GM12878 (cell line): ENCODE results near the gene PACS2. TPM values are rescaled to one million over a fixed set of nuclear protein-coding genes. Genes with fewer than 3 reads are reported as not detected.

Experiments
- ATAC-seq: fragments of 200-7000 bp; cut with Tn5 transposase; 3 replicates; pipeline ENCODE4 v1.9.1; 2020; ENCODE audit warnings: mild to moderate bottlenecking, moderate library complexity
- BruUV-seq: library from RNA; stranded (reverse); fragments of 400-500 nt; replicated peaks from 2 replicates; lab custom pipeline; 2021; lab: Mats Ljungman, UMichigan
- CTCF ChIA-PET: fragments of 300-600 bp; sonication (Branson Sonifier 250); formaldehyde crosslinking; extraction: SDS; loops from one replicate; lab custom pipeline; 2021; ENCODE audit warnings: inconsistent platforms; lab: Yijun Ruan, JAX
- POLR2A ChIA-PET: fragments of 350-600 bp; formaldehyde crosslinking; extraction: SDS; loops from one replicate; lab custom pipeline; 2021; ENCODE audit warnings: inconsistent platforms; lab: Charles Lee
- RAD21 ChIA-PET: fragments of 300-600 bp; sonication (Branson Sonifier 250); formaldehyde crosslinking; loops from one replicate; lab custom pipeline; 2023; ENCODE audit warnings: antibody characterized with exemption; ENCODE audit not compliant: unreplicated experiment; lab: Charles Lee
- SMC1A ChIA-PET: fragments of 300-600 bp; sonication (Branson Sonifier 250); formaldehyde crosslinking; loops from one replicate; lab custom pipeline; 2023; ENCODE audit not compliant: unreplicated experiment, uncharacterized antibody; lab: Charles Lee
- DNase-seq: peaks from one replicate; pipeline ENCODE4 v3.0.0-alpha.2; 2011; ENCODE audit warnings: low read depth, low spot score
- FAIRE-seq: peaks from 3 replicates; lab custom pipeline; 2011; peaks lifted over from hg19 to GRCh38; lab: Jason Lieb, UNC
- H2AFZ ChIP-seq: 2 replicates; pipeline ENCODE4 v1.6.0; 2011; ENCODE audit warnings: low read depth, low read length, control low read depth; ENCODE audit not compliant: control insufficient read depth
- H3K27ac ChIP-seq: 2 replicates; pipeline ENCODE4 v1.5.1; 2011; ENCODE audit warnings: control low read depth; ENCODE audit not compliant: control insufficient read depth, insufficient read depth
- H3K27me3 ChIP-seq, 2 experiments: replicated peaks in 1 of 2; 2 replicates each; pipeline versions ENCODE4 v1.6.0 to v1.6.1; 2011; ENCODE audit warnings: low read length in 1 of 2; ENCODE audit not compliant: control insufficient read depth in 2 of 2, insufficient read depth in 2 of 2
- H3K36me3 ChIP-seq, 2 experiments: 2 replicates each; pipeline ENCODE4 v1.5.1; 2011; ENCODE audit warnings: low read length in 1 of 2; ENCODE audit not compliant: control insufficient read depth in 2 of 2, insufficient read depth in 2 of 2
- H3K4me1 ChIP-seq: 2 replicates; pipeline ENCODE4 v1.6.1; 2011; ENCODE audit warnings: mild to moderate bottlenecking, low read length, moderate library complexity, mixed read lengths; ENCODE audit not compliant: control insufficient read depth, insufficient read depth
- H3K4me2 ChIP-seq: 2 replicates; pipeline ENCODE4 v1.6.0; 2011; ENCODE audit warnings: control low read depth; ENCODE audit not compliant: control insufficient read depth, insufficient read depth
- H3K4me3 ChIP-seq: fragments of 200-600 bp; sonication (generic); 2 replicates; pipeline ENCODE4 v1.5.1; 2016
- H3K79me2 ChIP-seq: 2 replicates; pipeline ENCODE4 v1.6.0; 2011; ENCODE audit warnings: low read length; ENCODE audit not compliant: control insufficient read depth, insufficient read depth
- H3K9ac ChIP-seq: 2 replicates; pipeline ENCODE4 v1.8.0; 2011; ENCODE audit warnings: low read length, control low read depth, mixed read lengths; ENCODE audit not compliant: control insufficient read depth, insufficient read depth
- H3K9me3 ChIP-seq: replicated peaks from 3 replicates; pipeline ENCODE4 v1.5.1; 2011; ENCODE audit warnings: mild to moderate bottlenecking, low read length; ENCODE audit not compliant: control insufficient read depth, insufficient read depth
- H4K20me1 ChIP-seq: 2 replicates; pipeline ENCODE4 v1.6.0; 2011; ENCODE audit not compliant: control insufficient read depth, insufficient read depth
- BMI1 ChIP-seq: fragments of 450-650 bp; IDR thresholded peaks from 2 replicates; pipeline ENCODE4 v1.6.1; 2016; ENCODE audit warnings: mild to moderate bottlenecking, moderate library complexity, borderline replicate concordance
- NRF1 ChIP-seq: conservative IDR thresholded peaks from 2 replicates; pipeline ENCODE4 v1.6.1; 2011; ENCODE audit warnings: mild to moderate bottlenecking, low read depth, low read length, improper control_type of control experiment
- PAX8 ChIP-seq: fragments of 450-650 bp; IDR thresholded peaks from 2 replicates; pipeline ENCODE4 v1.6.1; 2017; ENCODE audit warnings: mild to moderate bottlenecking, moderate library complexity
- POU2F2 ChIP-seq: IDR thresholded peaks from 3 replicates; pipeline ENCODE4 v1.6.1; 2011; ENCODE audit warnings: low read depth, mild to moderate bottlenecking, low read length, borderline replicate concordance
- YBX1 ChIP-seq: fragments of 450-650 bp; IDR thresholded peaks from 2 replicates; pipeline ENCODE4 v1.6.1; 2016; ENCODE audit warnings: antibody characterized with exemption
- ZNF622 ChIP-seq: fragments of 450-650 bp; IDR thresholded peaks from 2 replicates; pipeline ENCODE4 v1.6.1; 2017; ENCODE audit warnings: mild to moderate bottlenecking, inconsistent platforms
- WGBS: methylation state at CpG from one replicate; pipeline ENCODE4 v1.1.6; 2016; ENCODE audit warnings: low lambda C conversion rate; ENCODE audit not compliant: insufficient replicate concordance, insufficient coverage; ENCODE audit errors: missing lambda C conversion rate; 5-methylcytosine and 5-hydroxymethylcytosine counted together
- in situ Hi-C: fragments of 300-500 bp; cut with MboI; formaldehyde crosslinking; loops from 9 replicates; pipeline ENCODE4 v1.14.3; 2018; ENCODE audit warnings: mixed read lengths
- intact Hi-C: fragments of 100-400 bp; cut with micrococcal nuclease; formaldehyde crosslinking; loops from one replicate; pipeline ENCODE4 v1.14.2; 2022; ENCODE audit not compliant: unreplicated experiment
- polyA plus RNA-seq, 11 experiments: library from polyadenylated mRNA; depleted of rRNA in 4 of 11; unstranded in 6 of 11; stranded (reverse) in 5 of 11; fragments of >200 nt; fragmentation: Nextera tagmentation in 4 of 11; fragmentation: Illumina TruSeq in 1 of 11; extraction: Ambion mirVana in 4 of 11; extraction: Trizol in 1 of 11; gene quantifications; 1 replicate in 1 of 11; 2 replicates in 10 of 11; pipeline versions ENCODE4 v1.2.1 to v1.2.3, GENCODE V29; 2011 to 2016; ENCODE audit warnings: inconsistent platforms in 2 of 11, missing spikeins in 2 of 11, low read depth in 1 of 11
- total RNA-seq, 4 experiments: library from RNA; depleted of rRNA in 3 of 4; stranded (reverse); fragments of >200 nt in 3 of 4; fragmentation: Illumina TruSeq in 1 of 4; extraction: Trizol in 1 of 4; gene quantifications; 2 replicates each; pipeline versions ENCODE4 v1.2.1 to v1.2.3, GENCODE V29; 2013 to 2021
- TF ChIP-seq, protein P1 (sequence below): fragments of 450-650 bp; IDR thresholded peaks from 2 replicates; pipeline ENCODE4 v1.6.1; 2014; ENCODE audit warnings: mild to moderate bottlenecking
- TF ChIP-seq, protein P2 (sequence below): fragments of 450-650 bp; IDR thresholded peaks from 2 replicates; pipeline ENCODE4 v1.6.1; 2017; ENCODE audit warnings: borderline replicate concordance
- TF ChIP-seq, protein P3 (sequence below): fragments of 450-650 bp; IDR thresholded peaks from 2 replicates; pipeline ENCODE4 v1.6.1; 2017; ENCODE audit warnings: mild to moderate bottlenecking, moderate library complexity
- TF ChIP-seq, protein P4 (sequence below): fragments of 450-650 bp; IDR thresholded peaks from 2 replicates; pipeline ENCODE4 v1.6.1; 2018; ENCODE audit warnings: borderline replicate concordance, mild to moderate bottlenecking; ENCODE audit not compliant: partially characterized antibody

PACS2 gene
- total and polyA plus RNA-seq, 10 of the 15 experiments (the other 5 are each of a cell fraction or from before 2014, with no cell fraction given): 0.21 to 37.3 (median 9.4) TPM

DNA sequence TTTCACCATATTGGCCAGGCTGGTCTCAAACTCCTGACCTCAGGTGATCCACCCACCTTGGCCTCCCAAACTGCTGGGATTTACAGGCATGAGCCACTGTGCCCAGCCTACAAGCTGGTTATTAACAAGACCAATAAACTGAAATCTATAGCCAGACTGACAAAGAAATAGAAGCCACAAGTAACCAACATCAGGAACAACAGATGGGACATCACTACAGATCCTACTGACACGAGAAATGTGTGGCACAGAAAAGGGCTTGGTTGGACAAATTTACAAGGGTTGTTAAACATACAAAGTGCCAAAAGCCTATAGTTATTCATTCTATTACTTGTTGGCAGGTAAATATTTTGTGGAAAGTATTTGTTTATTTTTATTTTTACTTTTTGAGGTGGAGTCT, 116.7 kb downstream of the PACS2 start:
- Histone ChIP-seq H3K27ac (no peak overlapping the region), H3K4me3 (no peak overlapping the region), H3K79me2 (peaks cover 37% of the 10 kb centered on the region), H3K36me3 (peaks cover 2 to 4% of the 10 kb centered on the region in 2 experiments; a peak in 3 of 4 replicates), H3K4me1 (no peaks in the 10 kb centered on the region; the same call in 1 of the 2 replicates), H4K20me1 (no peaks in the 10 kb centered on the region; the same call in 1 of the 2 replicates), H3K4me2 (no peak overlapping the region), H2AFZ (no peak overlapping the region), H3K27me3 (no peaks in the 10 kb centered on the region), H3K9ac (no peak overlapping the region), H3K9me3 (no peaks in the 10 kb centered on the region; the same call in 2 of the 3 replicates)
- intact Hi-C loops (no loop called here), in situ Hi-C loops (no loop called here)
- BruUV-seq: no TSS peak
- POLR2A ChIA-PET: no interaction called here
- CTCF ChIA-PET: no interaction called here
- WGBS: 96% methylated on average over 1 of the region's 1 CpG
- DNase-seq: no peak
- no peak for TF ChIP-seq YBX1
- TF ChIP-seq PAX8: no peak
- TF ChIP-seq, protein P1, sequence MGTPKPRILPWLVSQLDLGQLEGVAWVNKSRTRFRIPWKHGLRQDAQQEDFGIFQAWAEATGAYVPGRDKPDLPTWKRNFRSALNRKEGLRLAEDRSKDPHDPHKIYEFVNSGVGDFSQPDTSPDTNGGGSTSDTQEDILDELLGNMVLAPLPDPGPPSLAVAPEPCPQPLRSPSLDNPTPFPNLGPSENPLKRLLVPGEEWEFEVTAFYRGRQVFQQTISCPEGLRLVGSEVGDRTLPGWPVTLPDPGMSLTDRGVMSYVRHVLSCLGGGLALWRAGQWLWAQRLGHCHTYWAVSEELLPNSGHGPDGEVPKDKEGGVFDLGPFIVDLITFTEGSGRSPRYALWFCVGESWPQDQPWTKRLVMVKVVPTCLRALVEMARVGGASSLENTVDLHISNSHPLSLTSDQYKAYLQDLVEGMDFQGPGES: no peak
- TF ChIP-seq, protein P2, sequence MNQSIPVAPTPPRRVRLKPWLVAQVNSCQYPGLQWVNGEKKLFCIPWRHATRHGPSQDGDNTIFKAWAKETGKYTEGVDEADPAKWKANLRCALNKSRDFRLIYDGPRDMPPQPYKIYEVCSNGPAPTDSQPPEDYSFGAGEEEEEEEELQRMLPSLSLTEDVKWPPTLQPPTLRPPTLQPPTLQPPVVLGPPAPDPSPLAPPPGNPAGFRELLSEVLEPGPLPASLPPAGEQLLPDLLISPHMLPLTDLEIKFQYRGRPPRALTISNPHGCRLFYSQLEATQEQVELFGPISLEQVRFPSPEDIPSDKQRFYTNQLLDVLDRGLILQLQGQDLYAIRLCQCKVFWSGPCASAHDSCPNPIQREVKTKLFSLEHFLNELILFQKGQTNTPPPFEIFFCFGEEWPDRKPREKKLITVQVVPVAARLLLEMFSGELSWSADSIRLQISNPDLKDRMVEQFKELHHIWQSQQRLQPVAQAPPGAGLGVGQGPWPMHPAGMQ: no peak
- no peak for TF ChIP-seq BMI1
- TF ChIP-seq, protein P3, sequence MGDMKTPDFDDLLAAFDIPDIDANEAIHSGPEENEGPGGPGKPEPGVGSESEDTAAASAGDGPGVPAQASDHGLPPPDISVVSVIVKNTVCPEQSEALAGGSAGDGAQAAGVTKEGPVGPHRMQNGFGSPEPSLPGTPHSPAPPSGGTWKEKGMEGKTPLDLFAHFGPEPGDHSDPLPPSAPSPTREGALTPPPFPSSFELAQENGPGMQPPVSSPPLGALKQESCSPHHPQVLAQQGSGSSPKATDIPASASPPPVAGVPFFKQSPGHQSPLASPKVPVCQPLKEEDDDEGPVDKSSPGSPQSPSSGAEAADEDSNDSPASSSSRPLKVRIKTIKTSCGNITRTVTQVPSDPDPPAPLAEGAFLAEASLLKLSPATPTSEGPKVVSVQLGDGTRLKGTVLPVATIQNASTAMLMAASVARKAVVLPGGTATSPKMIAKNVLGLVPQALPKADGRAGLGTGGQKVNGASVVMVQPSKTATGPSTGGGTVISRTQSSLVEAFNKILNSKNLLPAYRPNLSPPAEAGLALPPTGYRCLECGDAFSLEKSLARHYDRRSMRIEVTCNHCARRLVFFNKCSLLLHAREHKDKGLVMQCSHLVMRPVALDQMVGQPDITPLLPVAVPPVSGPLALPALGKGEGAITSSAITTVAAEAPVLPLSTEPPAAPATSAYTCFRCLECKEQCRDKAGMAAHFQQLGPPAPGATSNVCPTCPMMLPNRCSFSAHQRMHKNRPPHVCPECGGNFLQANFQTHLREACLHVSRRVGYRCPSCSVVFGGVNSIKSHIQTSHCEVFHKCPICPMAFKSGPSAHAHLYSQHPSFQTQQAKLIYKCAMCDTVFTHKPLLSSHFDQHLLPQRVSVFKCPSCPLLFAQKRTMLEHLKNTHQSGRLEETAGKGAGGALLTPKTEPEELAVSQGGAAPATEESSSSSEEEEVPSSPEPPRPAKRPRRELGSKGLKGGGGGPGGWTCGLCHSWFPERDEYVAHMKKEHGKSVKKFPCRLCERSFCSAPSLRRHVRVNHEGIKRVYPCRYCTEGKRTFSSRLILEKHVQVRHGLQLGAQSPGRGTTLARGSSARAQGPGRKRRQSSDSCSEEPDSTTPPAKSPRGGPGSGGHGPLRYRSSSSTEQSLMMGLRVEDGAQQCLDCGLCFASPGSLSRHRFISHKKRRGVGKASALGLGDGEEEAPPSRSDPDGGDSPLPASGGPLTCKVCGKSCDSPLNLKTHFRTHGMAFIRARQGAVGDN: no peak
- TF ChIP-seq, protein P4, sequence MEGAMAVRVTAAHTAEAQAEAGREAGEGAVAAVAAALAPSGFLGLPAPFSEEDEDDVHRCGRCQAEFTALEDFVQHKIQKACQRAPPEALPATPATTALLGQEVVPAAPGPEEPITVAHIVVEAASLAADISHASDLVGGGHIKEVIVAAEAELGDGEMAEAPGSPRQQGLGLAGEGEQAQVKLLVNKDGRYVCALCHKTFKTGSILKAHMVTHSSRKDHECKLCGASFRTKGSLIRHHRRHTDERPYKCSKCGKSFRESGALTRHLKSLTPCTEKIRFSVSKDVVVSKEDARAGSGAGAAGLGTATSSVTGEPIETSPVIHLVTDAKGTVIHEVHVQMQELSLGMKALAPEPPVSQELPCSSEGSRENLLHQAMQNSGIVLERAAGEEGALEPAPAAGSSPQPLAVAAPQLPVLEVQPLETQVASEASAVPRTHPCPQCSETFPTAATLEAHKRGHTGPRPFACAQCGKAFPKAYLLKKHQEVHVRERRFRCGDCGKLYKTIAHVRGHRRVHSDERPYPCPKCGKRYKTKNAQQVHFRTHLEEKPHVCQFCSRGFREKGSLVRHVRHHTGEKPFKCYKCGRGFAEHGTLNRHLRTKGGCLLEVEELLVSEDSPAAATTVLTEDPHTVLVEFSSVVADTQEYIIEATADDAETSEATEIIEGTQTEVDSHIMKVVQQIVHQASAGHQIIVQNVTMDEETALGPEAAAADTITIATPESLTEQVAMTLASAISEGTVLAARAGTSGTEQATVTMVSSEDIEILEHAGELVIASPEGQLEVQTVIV: no peak
- no peak for TF ChIP-seq NRF1
- TF ChIP-seq POU2F2: no peak
- TF ChIP-seq ZNF622: no peak
- ATAC-seq: no peak
- FAIRE-seq: no peak
- RAD21 ChIA-PET: no interaction called here
- SMC1A ChIA-PET: no interaction called here
